Thyroid gland (tissue), 4 donors: ENCODE measurements around the gene RHOV. TPM values are rescaled to one million over a fixed set of nuclear protein-coding genes. Genes with fewer than 3 reads are reported as not detected.

ENCODE experiments used
- DNase-seq, 2 donors: peaks; one replicate each; pipeline ENCODE4 v3.0.0-alpha.2; 2019
- H3K27ac ChIP-seq, 3 donors: fragments of 200-600 bp; sonication (generic); 1 replicate in 2 of 3; 2 replicates in 1 of 3; pipeline ENCODE4 v1.5.1; 2016 to 2019; ENCODE audit warnings: mild to moderate bottlenecking in 1 of 3, moderate library complexity in 1 of 3
- H3K27me3 ChIP-seq: fragments of 200-600 bp; sonication (generic); one replicate; pipeline ENCODE4 v1.5.1; 2019
- H3K36me3 ChIP-seq, 2 donors: fragments of 200-600 bp; sonication (generic); one replicate each; pipeline ENCODE4 v1.5.1; 2016 to 2019
- H3K4me1 ChIP-seq, 2 donors: fragments of 200-600 bp; sonication (generic); one replicate each; pipeline ENCODE4 v1.5.1; 2017 to 2019
- H3K4me3 ChIP-seq, 3 donors: fragments of 200-600 bp; sonication (generic); replicated peaks in 1 of 3; 1 replicate in 2 of 3; 2 replicates in 1 of 3; pipeline ENCODE4 v1.5.1; 2016; ENCODE audit warnings: mild to moderate bottlenecking in 1 of 3
- H3K9me3 ChIP-seq: fragments of 200-600 bp; sonication (generic); one replicate; pipeline ENCODE4 v1.5.1; 2017
- CTCF ChIP-seq, 6 experiments: fragments of 200-600 bp in 3 of 6; fragments of 450-650 bp in 3 of 6; sonication (generic) in 3 of 6; IDR thresholded peaks; one replicate each; pipeline ENCODE4 v1.5.1; 2016 to 2019; ENCODE audit warnings: antibody characterized with exemption in 6 of 6, mild to moderate bottlenecking in 2 of 6, inconsistent platforms in 1 of 6, moderate library complexity in 1 of 6
- POLR2A ChIP-seq, 2 donors: fragments of 450-650 bp; IDR thresholded peaks; one replicate each; pipeline ENCODE4 v1.6.1; 2017; ENCODE audit warnings: antibody characterized with exemption in 2 of 2, mild to moderate bottlenecking in 2 of 2, moderate library complexity in 1 of 2
- WGBS, 2 donors: methylation state at CpG; one replicate each; pipeline ENCODE4 v1.1.5; 2017; 5-methylcytosine and 5-hydroxymethylcytosine counted together
- intact Hi-C: fragments of 100-400 bp; cut with DNase I; formaldehyde crosslinking; loops from one replicate; pipeline ENCODE4 v1.15.1; 2023
- total RNA-seq, 4 donors: library from RNA; depleted of rRNA; stranded (reverse); fragments of >200 nt; gene quantifications; one replicate each; pipeline ENCODE4 v1.2.3, GENCODE V29; 2016

Gene RHOV
- total RNA-seq, 4 donors from 2014 or later = 0.29 TPM; not detected in 3

- intact Hi-C loops = loop anchor here (2.0 to 10.0 kb wide), 3 partner anchors 36 to 298 kb away; partner anchors contain the start of genes C15orf62, GCHFR and KNL1
- H3K9me3 ChIP-seq = no peaks in the 10 kb centered on the region
- no peaks in the 10 kb centered on the region for H3K27me3 ChIP-seq
- no peak for DNase-seq
- peaks cover 11 to 15% of the 10 kb centered on the region in 2 donors for H3K4me1 ChIP-seq
- H3K4me3 ChIP-seq = no peak overlapping the region
- no peak overlapping the region for H3K27ac ChIP-seq
- TF ChIP-seq POLR2A (IDR thresholded peaks at IDR 0.05) (no peak), CTCF (IDR thresholded peaks at IDR 0.05) (no peak)
- peaks cover 2 to 5% of the 10 kb centered on the region in 2 donors for H3K36me3 ChIP-seq
- 64 to 82% methylated on average over 2 of the region's 2 CpGs for WGBS, 2 donors
These were observed 18.5 kb upstream of the RHOV start for GRCh38 chr15:40892447-40893012.

- TF ChIP-seq CTCF (IDR thresholded peaks at IDR 0.05) (peak; percentile 27 to 74 (median 64)), POLR2A (IDR thresholded peaks at IDR 0.05) (no peak)
- H3K27me3 ChIP-seq = no peaks in the 10 kb centered on the region
- H3K4me1 ChIP-seq = peaks cover 11 to 15% of the 10 kb centered on the region in 2 donors
- 12 to 14% methylated on average over 4 of the region's 4 CpGs for WGBS, 2 donors
- intact Hi-C loops = loop anchor here (2.0 to 10.0 kb wide), 3 partner anchors 35 to 297 kb away; partner anchors contain the start of genes C15orf62, GCHFR and KNL1
- H3K27ac ChIP-seq = no peak overlapping the region
- H3K4me3 ChIP-seq = no peak overlapping the region
- no peaks in the 10 kb centered on the region for H3K9me3 ChIP-seq
- peak; percentile 59 to 62 for DNase-seq
- peaks cover under 1 to 5% of the 10 kb centered on the region in 2 donors for H3K36me3 ChIP-seq
These were observed 17.9 kb upstream of the RHOV start for GRCh38 chr15:40891810-40892446.

DNA sequence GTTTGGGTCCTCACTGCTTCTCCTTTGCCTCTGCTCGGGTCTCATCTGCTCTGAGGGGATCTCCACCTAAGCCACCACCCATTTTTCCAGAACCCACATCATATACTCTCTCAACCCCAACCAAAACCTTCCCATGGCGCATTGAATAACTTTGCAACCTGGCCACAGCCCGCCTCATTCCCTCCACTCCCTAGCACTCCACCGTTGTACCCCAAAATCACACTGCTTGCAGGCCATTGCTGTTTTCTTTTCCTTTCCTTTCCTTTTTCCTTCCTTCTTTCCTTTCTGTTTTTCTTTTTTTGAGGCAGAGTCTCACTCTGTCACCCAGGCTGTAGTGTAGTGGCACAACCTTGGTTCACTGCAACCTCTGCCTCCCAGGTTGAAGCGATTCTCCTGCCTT is 17.1 kb upstream of the RHOV start:
- no peak for DNase-seq
- no peak overlapping the region for H3K4me3 ChIP-seq
- no peaks in the 10 kb centered on the region for H3K9me3 ChIP-seq
- H3K27ac ChIP-seq = no peak overlapping the region
- WGBS, 2 donors = 88 to 89% methylated on average over 5 of the region's 5 CpGs
- intact Hi-C loops = loop anchor here (10.0 kb wide), 2 partner anchors 126 to 296 kb away; partner anchors contain the start of genes C15orf62, GCHFR and KNL1
- H3K4me1 ChIP-seq = peaks cover 11 to 15% of the 10 kb centered on the region in 2 donors
- TF ChIP-seq POLR2A (IDR thresholded peaks at IDR 0.05) = no peak
- TF ChIP-seq CTCF (IDR thresholded peaks at IDR 0.05) = no peak
- H3K27me3 ChIP-seq = no peaks in the 10 kb centered on the region
- no peaks in the 10 kb centered on the region for H3K36me3 ChIP-seq

DNA sequence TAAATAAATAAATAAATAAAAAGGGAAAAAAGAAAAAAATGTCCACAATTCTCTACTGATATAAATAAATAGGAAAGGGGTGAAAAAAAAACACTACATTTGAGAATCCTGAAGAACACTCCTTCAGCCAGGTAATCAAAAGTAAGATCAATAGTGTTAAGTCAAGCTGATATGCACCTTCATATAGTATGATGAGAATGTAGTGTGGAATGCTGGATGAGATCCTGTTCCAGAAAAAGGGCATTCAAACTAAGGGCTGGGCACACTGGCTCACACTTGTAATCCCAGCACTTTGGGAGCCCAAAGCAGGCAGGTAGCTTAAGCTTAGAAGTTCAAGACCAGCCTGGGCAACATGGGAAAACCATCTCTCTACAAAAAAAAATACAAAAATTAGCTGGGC is 15.1 kb upstream of the RHOV start:
- intact Hi-C loops = no loop called here

More for the DNA sequence above, 15.1 kb upstream of the RHOV start:
- Histone ChIP-seq H3K9me3 (no peaks in the 10 kb centered on the region), H3K4me1 (peaks cover 0 to 7% of the 10 kb centered on the region in 2 donors), H3K27me3 (no peaks in the 10 kb centered on the region), H3K4me3 (no peak overlapping the region), H3K27ac (no peak overlapping the region), H3K36me3 (no peaks in the 10 kb centered on the region)
- no peak for TF ChIP-seq CTCF (IDR thresholded peaks at IDR 0.05)
- no peak for TF ChIP-seq POLR2A (IDR thresholded peaks at IDR 0.05)
- DNase-seq = no peak
